SH-SY5Y (cell line): ENCODE measurements around the gene LIPN.

ENCODE experiments used
- GATA2 ChIP-seq: IDR thresholded peaks from 2 replicates; pipeline ENCODE4 v1.6.1; 2011; ENCODE audit warnings: mild to moderate bottlenecking, low read depth, low read length
- GATA3 ChIP-seq: IDR thresholded peaks from 2 replicates; pipeline ENCODE4 v1.6.1; 2011; ENCODE audit warnings: low read depth, mild to moderate bottlenecking, low read length, moderate library complexity

GRCh38 chr10:88742448-88742847 lies 17.4 kb upstream of the LIPN start:
- TF ChIP-seq GATA3 (no peak), GATA2 (no peak)
